Kidney (tissue), 14 donors: ENCODE measurements around the gene PC. TPM values are rescaled to one million over a fixed set of nuclear protein-coding genes. Genes with fewer than 3 reads are reported as not detected.

Source experiments
- DNase-seq, 5 donors: peaks; one replicate each; pipeline ENCODE4 v3.0.0-alpha.2; 2013 to 2020
- FAIRE-seq: peaks from 2 replicates; lab custom pipeline; 2012; peaks lifted over from hg19 to GRCh38; lab: Jason Lieb, UNC
- H3K27ac ChIP-seq, 2 donors: one replicate each; pipeline ENCODE4 v1.7.0; 2013; ENCODE audit warnings: low read depth in 2 of 2, low read length in 2 of 2, inconsistent platforms in 1 of 2
- H3K27me3 ChIP-seq: one replicate; pipeline ENCODE4 v1.7.1; 2013; ENCODE audit warnings: low read length, inconsistent platforms; ENCODE audit not compliant: control insufficient read depth, insufficient read depth
- H3K36me3 ChIP-seq, 3 donors: one replicate each; pipeline versions ENCODE4 v1.7.0 to v1.7.1; 2013; ENCODE audit warnings: low read length in 3 of 3, control low read depth in 1 of 3, inconsistent platforms in 1 of 3; ENCODE audit not compliant: insufficient read depth in 3 of 3, control insufficient read depth in 2 of 3
- H3K4me1 ChIP-seq, 3 donors: one replicate each; pipeline versions ENCODE4 v1.7.0 to v1.7.1; 2013; ENCODE audit warnings: low read length in 3 of 3, inconsistent platforms in 1 of 3, low read depth in 1 of 3; ENCODE audit not compliant: control insufficient read depth in 2 of 3, insufficient read depth in 2 of 3
- H3K4me3 ChIP-seq, 3 donors: one replicate each; pipeline versions ENCODE4 v1.7.0 to v1.8.1; 2013; ENCODE audit warnings: low read length in 3 of 3, control low read depth in 1 of 3, inconsistent platforms in 1 of 3
- H3K9ac ChIP-seq, 3 donors: one replicate each; pipeline versions ENCODE4 v1.7.0 to v1.7.1; 2013; ENCODE audit warnings: low read length in 3 of 3, control low read depth in 1 of 3, inconsistent platforms in 1 of 3
- H3K9me3 ChIP-seq, 3 donors: one replicate each; pipeline versions ENCODE4 v1.7.0 to v1.7.1; 2013; ENCODE audit warnings: low read length in 3 of 3, control low read depth in 1 of 3, inconsistent platforms in 1 of 3; ENCODE audit not compliant: control insufficient read depth in 2 of 3, insufficient read depth in 1 of 3
- intact Hi-C: fragments of 100-400 bp; cut with DNase I; formaldehyde crosslinking; loops from one replicate; pipeline ENCODE4 v1.11.1; 2022
- polyA plus RNA-seq: library from polyadenylated mRNA; stranded (reverse); fragments of 350-450 nt; fragmentation: Illumina TruSeq; extraction: RNeasy Lipid Tissue Mini Kit (QIAGEN cat#74804); gene quantifications from one replicate; pipeline ENCODE4 v1.2.3, GENCODE V29; 2014; ENCODE audit warnings: low read depth, low replicate concordance; ENCODE audit not compliant: insufficient read depth
- total RNA-seq: library from RNA; stranded (reverse); fragmentation: NEBNext Ultra II Directional; extraction: Animal tissue kit (Norgen Biotek cat#: 25700); gene quantifications from one replicate; pipeline ENCODE4 v1.2.1, GENCODE V29; 2021
- TF ChIP-seq, protein P1 (sequence below): IDR thresholded peaks from 3 replicates; pipeline ENCODE4 v1.5.1; 2012; ENCODE audit warnings: mild to moderate bottlenecking, moderate library complexity, borderline replicate concordance; ENCODE audit not compliant: insufficient read depth; ENCODE audit errors: extremely low read depth
- donor health status: control.
- donor health status: control.
- donor health status: control.
- donor health status: control.
- donor health status: control.
- donor health status: DM: yes; HTN: yes; CAD: no.
- donor health status: Normal renal cell carcinoma (clear cell type).

Gene PC
- total and polyA plus RNA-seq, 2 donors from 2014 or later: 20.8 to 95.2 TPM

DNA sequence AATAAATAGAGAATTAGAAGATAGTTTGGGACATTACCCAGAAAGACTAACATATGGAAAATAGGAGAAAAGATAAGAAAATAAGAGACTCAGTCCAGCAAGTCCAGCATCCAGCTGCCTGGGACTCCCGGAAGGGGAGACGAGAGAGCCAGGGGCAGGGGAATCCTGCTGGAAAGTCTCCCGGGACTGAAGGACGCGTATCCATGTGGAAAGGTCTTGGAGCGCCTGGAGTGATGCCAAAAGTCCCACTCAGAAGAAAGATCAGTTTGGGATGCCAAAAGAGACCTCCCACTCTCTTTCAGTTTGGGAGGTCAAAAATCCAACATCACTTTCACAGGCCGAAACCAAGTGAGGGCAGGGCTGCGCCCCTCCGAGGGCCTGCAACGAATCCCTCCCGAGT is 70.7 kb downstream of the PC start:
- H3K4me1 ChIP-seq: peaks cover 0 to 3% (median 0%) of the 10 kb centered on the region in 3 donors
- FAIRE-seq (no peak), DNase-seq (no peak)
- H3K9ac ChIP-seq: no peak overlapping the region
- H3K27ac ChIP-seq: no peak overlapping the region
- no peak overlapping the region for H3K4me3 ChIP-seq
- TF ChIP-seq, protein P1, sequence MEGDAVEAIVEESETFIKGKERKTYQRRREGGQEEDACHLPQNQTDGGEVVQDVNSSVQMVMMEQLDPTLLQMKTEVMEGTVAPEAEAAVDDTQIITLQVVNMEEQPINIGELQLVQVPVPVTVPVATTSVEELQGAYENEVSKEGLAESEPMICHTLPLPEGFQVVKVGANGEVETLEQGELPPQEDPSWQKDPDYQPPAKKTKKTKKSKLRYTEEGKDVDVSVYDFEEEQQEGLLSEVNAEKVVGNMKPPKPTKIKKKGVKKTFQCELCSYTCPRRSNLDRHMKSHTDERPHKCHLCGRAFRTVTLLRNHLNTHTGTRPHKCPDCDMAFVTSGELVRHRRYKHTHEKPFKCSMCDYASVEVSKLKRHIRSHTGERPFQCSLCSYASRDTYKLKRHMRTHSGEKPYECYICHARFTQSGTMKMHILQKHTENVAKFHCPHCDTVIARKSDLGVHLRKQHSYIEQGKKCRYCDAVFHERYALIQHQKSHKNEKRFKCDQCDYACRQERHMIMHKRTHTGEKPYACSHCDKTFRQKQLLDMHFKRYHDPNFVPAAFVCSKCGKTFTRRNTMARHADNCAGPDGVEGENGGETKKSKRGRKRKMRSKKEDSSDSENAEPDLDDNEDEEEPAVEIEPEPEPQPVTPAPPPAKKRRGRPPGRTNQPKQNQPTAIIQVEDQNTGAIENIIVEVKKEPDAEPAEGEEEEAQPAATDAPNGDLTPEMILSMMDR: no peak
- H3K9me3 ChIP-seq: no peaks in the 10 kb centered on the region
- H3K27me3 ChIP-seq: no peaks in the 10 kb centered on the region
- intact Hi-C loops: no loop called here
- H3K36me3 ChIP-seq: no peaks in the 10 kb centered on the region

DNA sequence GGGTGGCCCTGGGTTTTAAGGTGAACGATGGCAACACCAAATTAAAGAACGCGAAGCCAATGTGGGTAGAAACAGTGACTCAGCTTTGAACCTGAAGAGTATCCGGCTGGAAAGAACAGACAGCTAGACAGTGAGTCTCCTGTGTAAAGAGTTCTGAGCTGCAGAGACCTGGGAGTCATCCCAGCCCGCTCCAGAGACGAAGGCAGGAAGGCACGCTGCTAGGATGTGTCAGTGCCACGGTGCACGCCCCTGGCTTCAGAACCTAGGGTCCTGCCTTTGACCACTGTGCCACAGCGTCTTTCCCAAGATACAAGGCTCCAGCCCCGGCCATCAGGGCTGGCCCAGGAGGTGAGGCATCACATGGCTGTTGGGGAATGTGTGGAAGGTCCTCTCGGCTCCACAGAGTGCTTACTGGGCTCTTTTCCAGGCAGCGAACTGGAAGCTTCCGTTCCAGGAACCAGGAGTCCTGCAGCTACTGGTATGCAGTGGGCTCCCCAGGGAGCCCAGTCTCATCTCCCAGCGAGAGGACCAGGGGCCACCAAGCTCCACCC is 71.4 kb downstream of the PC start:
- TF ChIP-seq, protein P1: no peak
- DNase-seq: peak in 1 of 5 donors; percentile 82
- no peaks in the 10 kb centered on the region for H3K9me3 ChIP-seq
- no peak for FAIRE-seq
- no peaks in the 10 kb centered on the region for H3K36me3 ChIP-seq
- H3K27me3 ChIP-seq: no peaks in the 10 kb centered on the region
- H3K4me1 ChIP-seq: peaks cover 0 to 3% (median 0%) of the 10 kb centered on the region in 3 donors
- intact Hi-C loops: no loop called here
- no peak overlapping the region for H3K4me3 ChIP-seq
- no peak overlapping the region for H3K9ac ChIP-seq
- no peak overlapping the region for H3K27ac ChIP-seq

DNA sequence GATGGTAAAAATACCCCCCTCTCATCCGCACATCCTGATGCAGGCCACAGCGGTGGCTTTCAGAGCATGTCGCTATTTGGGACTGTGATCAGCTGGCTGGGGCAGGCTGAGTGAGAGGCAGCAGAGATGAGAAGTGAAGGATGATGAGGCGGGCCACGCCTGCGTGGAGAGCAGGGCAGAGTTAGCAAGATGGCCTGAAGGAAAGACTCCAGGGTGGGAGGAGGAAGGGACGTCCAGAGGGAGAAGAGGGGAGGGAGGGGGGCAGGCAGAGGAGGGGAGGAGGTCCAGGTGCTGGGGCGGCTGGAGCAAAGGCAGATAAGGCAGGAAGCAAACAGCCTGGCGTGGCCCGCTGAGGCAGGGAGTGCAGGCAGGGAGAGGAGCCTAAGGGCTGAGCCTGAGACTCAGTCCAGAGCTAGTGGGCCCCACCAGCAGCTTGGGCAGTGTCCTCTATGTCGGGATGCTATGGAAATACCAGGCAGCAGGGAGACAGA is 72.2 kb downstream of the PC start:
- FAIRE-seq (no peak), DNase-seq (peak in 1 of 5 donors; percentile 45)
- Histone ChIP-seq H3K4me1 (peaks cover 0 to 3% (median 0%) of the 10 kb centered on the region in 3 donors), H3K27me3 (no peaks in the 10 kb centered on the region), H3K9me3 (no peaks in the 10 kb centered on the region), H3K4me3 (no peak overlapping the region), H3K9ac (no peak overlapping the region), H3K27ac (no peak overlapping the region), H3K36me3 (no peaks in the 10 kb centered on the region)
- intact Hi-C loops: no loop called here
- TF ChIP-seq, protein P1: no peak
